ENCODE results near the gene SAMD1.

GRCh38 chr19:14085309-14085995 is 5.1 kb downstream of the SAMD1 start, which contains the start of gene C19orf67:
- TF ChIP-seq CTCF (conservative IDR thresholded peaks at IDR 0.05; ENCODE audit: low read depth in 2 of 2) (no peak), REST (IDR thresholded peaks at IDR 0.05; ENCODE audit: unreplicated experiment) (no peak), POLR2AphosphoS5 (IDR thresholded peaks at IDR 0.05; ENCODE audit: low read depth) (no peak), EZH2 (IDR thresholded peaks at IDR 0.05; ENCODE audit: low read depth, unreplicated experiment) (peak; percentile 1), EZH2phosphoT487 (IDR thresholded peaks at IDR 0.05; ENCODE audit: unreplicated experiment) (no peak), STAT1 (IDR thresholded peaks at IDR 0.05; ENCODE audit: unreplicated experiment) (no peak)
